HepG2 (cell line): Measurements from ENCODE around the gene PRSS8. TPM values are rescaled to one million over a fixed set of nuclear protein-coding genes. Genes with fewer than 3 reads are reported as not detected.

Source experiments
- ATAC-seq: fragments of 200-7000 bp; cut with Tn5 transposase; 3 replicates; pipeline ENCODE4 v1.9.1; 2020; ENCODE audit warnings: mild to moderate bottlenecking, moderate library complexity
- BruUV-seq: library from RNA; stranded (reverse); fragments of 400-500 nt; replicated peaks from 2 replicates; lab custom pipeline; 2021; lab: Mats Ljungman, UMichigan
- CTCF ChIA-PET: fragments of 300-600 bp; formaldehyde crosslinking; extraction: SDS; loops from one replicate; lab custom pipeline; 2021; ENCODE audit warnings: low total read pairs, inconsistent platforms, low intra/inter-chr PET ratio; lab: Yijun Ruan, JAX
- POLR2A ChIA-PET: fragments of 350-600 bp; sonication (Branson Sonifier 250); formaldehyde crosslinking; loops from one replicate; lab custom pipeline; 2020; ENCODE audit warnings: antibody characterized with exemption, inconsistent platforms; lab: Yijun Ruan, JAX
- DNase-seq: peaks from one replicate; pipeline ENCODE4 v3.0.0-alpha.2; 2015; ENCODE audit warnings: low spot score
- FAIRE-seq: peaks from 3 replicates; lab custom pipeline; 2011; peaks lifted over from hg19 to GRCh38; lab: Jason Lieb, UNC
- H2AFZ ChIP-seq: one replicate; pipeline ENCODE4 v1.6.1; 2011; ENCODE audit warnings: low read length, inconsistent platforms
- H3K27ac ChIP-seq: fragments of 300-600 bp; 3 replicates; pipeline ENCODE4 v1.8.0; 2011; ENCODE audit warnings: mixed run types, mild to moderate bottlenecking, mixed read lengths, low read length, inconsistent platforms; ENCODE audit not compliant: insufficient read depth; ENCODE audit errors: extremely low read length
- H3K27me3 ChIP-seq, 2 experiments: fragments of 200-600 bp in 1 of 2; 2 replicates in 1 of 2; 3 replicates in 1 of 2; pipeline versions ENCODE4 v1.6.0 to v1.8.0; 2011; ENCODE audit warnings: low read length in 2 of 2, mild to moderate bottlenecking in 2 of 2, moderate library complexity in 2 of 2, inconsistent platforms in 1 of 2; ENCODE audit not compliant: insufficient read depth in 2 of 2, control insufficient read depth in 1 of 2
- H3K36me3 ChIP-seq, 2 experiments: fragments of 200-600 bp in 1 of 2; replicated peaks in 1 of 2; 2 replicates in 1 of 2; 3 replicates in 1 of 2; pipeline versions ENCODE4 v1.5.1 to v1.8.0; 2011; ENCODE audit warnings: low read length in 2 of 2, inconsistent platforms in 1 of 2; ENCODE audit not compliant: insufficient read depth in 2 of 2, control insufficient read depth in 1 of 2
- H3K4me1 ChIP-seq: 2 replicates; pipeline ENCODE4 v1.5.1; 2012; ENCODE audit warnings: low read length, inconsistent platforms; ENCODE audit not compliant: insufficient read depth
- H3K4me2 ChIP-seq: 2 replicates; pipeline ENCODE4 v1.6.0; 2011; ENCODE audit warnings: low read depth, low read length, inconsistent platforms
- H3K4me3 ChIP-seq, 3 experiments: fragments of 200-600 bp in 1 of 3; sonication (generic), shearing (Covaris generic) in 1 of 3; replicated peaks in 1 of 3; 2 replicates each; pipeline ENCODE4 v1.5.1; 2011 to 2016; ENCODE audit warnings: low read length in 3 of 3, inconsistent platforms in 2 of 3, low read depth in 2 of 3, mild to moderate bottlenecking in 2 of 3, control low read depth in 1 of 3, mixed read lengths in 1 of 3; ENCODE audit not compliant: insufficient read depth in 1 of 3
- H3K79me2 ChIP-seq: one replicate; pipeline ENCODE4 v1.6.1; 2011; ENCODE audit warnings: low read length, inconsistent platforms; ENCODE audit not compliant: insufficient read depth
- H3K9ac ChIP-seq: 2 replicates; pipeline ENCODE4 v1.6.0; 2011; ENCODE audit warnings: mild to moderate bottlenecking, low read depth, low read length, inconsistent platforms; ENCODE audit not compliant: insufficient read depth
- H3K9me3 ChIP-seq: 2 replicates; pipeline ENCODE4 v1.5.1; 2012; ENCODE audit warnings: mild to moderate bottlenecking, low read length
- H4K20me1 ChIP-seq: 2 replicates; pipeline ENCODE4 v1.6.0; 2011; ENCODE audit warnings: inconsistent platforms, mild to moderate bottlenecking, low read length, moderate library complexity; ENCODE audit not compliant: insufficient read depth
- JARID2 ChIP-seq: sonication (generic); formaldehyde crosslinking; IDR thresholded peaks from 2 replicates; pipeline ENCODE4 v1.8.1; 2023; ENCODE audit warnings: missing genetic modification reagents, inconsistent platforms; ENCODE audit not compliant: insufficient replicate concordance
- NRL ChIP-seq: sonication (generic); formaldehyde crosslinking; IDR thresholded peaks from 2 replicates; pipeline ENCODE4 v1.5.0; 2020; ENCODE audit warnings: missing genetic modification reagents, mild to moderate bottlenecking, moderate library complexity, borderline replicate concordance
- PHF5A ChIP-seq: IDR thresholded peaks from one replicate; pipeline ENCODE4 v1.6.1; 2018; ENCODE audit warnings: low read depth, missing genetic modification reagents; ENCODE audit not compliant: unreplicated experiment
- ZNF33B ChIP-seq: sonication (generic); formaldehyde crosslinking; IDR thresholded peaks from 2 replicates; pipeline ENCODE4 v1.5.1; 2020; ENCODE audit warnings: mild to moderate bottlenecking, missing genetic modification reagents
- ZNF44 ChIP-seq: sonication (generic); formaldehyde crosslinking; IDR thresholded peaks from 2 replicates; pipeline ENCODE4 v1.5.1; 2020; ENCODE audit warnings: mild to moderate bottlenecking, missing genetic modification reagents
- WGBS: methylation state at CpG from one replicate; pipeline ENCODE4 v1.1.6; 2017; ENCODE audit warnings: low lambda C conversion rate; 5-methylcytosine and 5-hydroxymethylcytosine counted together
- in situ Hi-C: cut with HindIII; loops from 2 replicates; pipeline ENCODE4 v1.10.0; 2017; ENCODE audit warnings: low pct_unique_long_range_greater_than_20kb; ENCODE audit not compliant: extremely low pct_ligation_motif_present
- intact Hi-C: fragments of 100-400 bp; cut with micrococcal nuclease; formaldehyde crosslinking; loops from one replicate; pipeline ENCODE4 v1.10.0; 2022; ENCODE audit not compliant: unreplicated experiment
- polyA plus RNA-seq, 8 experiments: library from polyadenylated mRNA; depleted of rRNA in 3 of 8; stranded (reverse) in 7 of 8; unstranded in 1 of 8; fragments of >200 nt; fragmentation: Illumina TruSeq in 4 of 8; extraction: Trizol in 4 of 8; gene quantifications; 2 replicates each; pipeline versions ENCODE4 v1.2.1 to v1.2.3, GENCODE V29; 2011 to 2016; ENCODE audit warnings: low read depth in 4 of 8, missing spikeins in 1 of 8, mixed read lengths in 1 of 8; ENCODE audit not compliant: insufficient read depth in 1 of 8
- total RNA-seq, 5 experiments: library from RNA; depleted of rRNA; stranded (reverse); fragments of >200 nt; fragmentation: Illumina TruSeq; extraction: Trizol; gene quantifications; 2 replicates each; pipeline ENCODE4 v1.2.3, GENCODE V29; 2016; ENCODE audit warnings: low read depth in 1 of 5
- TF ChIP-seq, protein P1 (sequence below): sonication (generic); formaldehyde crosslinking; IDR thresholded peaks from 2 replicates; pipeline ENCODE4 v1.8.0; 2022; ENCODE audit warnings: mild to moderate bottlenecking, missing genetic modification reagents, borderline replicate concordance
- TF ChIP-seq, protein P2 (sequence below): sonication (generic); formaldehyde crosslinking; IDR thresholded peaks from 2 replicates; pipeline ENCODE4 v1.5.0; 2020; ENCODE audit warnings: mild to moderate bottlenecking, missing genetic modification reagents
- TF ChIP-seq, protein P3 (sequence below): sonication (generic); formaldehyde crosslinking; IDR thresholded peaks from 2 replicates; pipeline ENCODE4 v1.8.0; 2022; ENCODE audit warnings: missing genetic modification reagents, mild to moderate bottlenecking, inconsistent platforms, borderline replicate concordance
- TF ChIP-seq, protein P4 (sequence below), 2 experiments: sonication (generic) in 1 of 2; formaldehyde crosslinking in 1 of 2; IDR thresholded peaks; 2 replicates each; pipeline versions ENCODE4 v1.4.0 to v1.6.1; 2018 to 2020; ENCODE audit warnings: missing genetic modification reagents in 2 of 2, borderline replicate concordance in 1 of 2, low read depth in 1 of 2, mild to moderate bottlenecking in 1 of 2, missing biosample characterization in 1 of 2
- TF ChIP-seq, protein P5 (sequence below): sonication (generic); formaldehyde crosslinking; IDR thresholded peaks from 2 replicates; pipeline ENCODE4 v1.4.0; 2020; ENCODE audit warnings: missing genetic modification reagents, borderline replicate concordance

Gene PRSS8
- total and polyA plus RNA-seq, 2 of the 13 experiments (the other 11 are each of a cell fraction or from before 2014, with no cell fraction given): 2.6 to 7.2 TPM

DNA sequence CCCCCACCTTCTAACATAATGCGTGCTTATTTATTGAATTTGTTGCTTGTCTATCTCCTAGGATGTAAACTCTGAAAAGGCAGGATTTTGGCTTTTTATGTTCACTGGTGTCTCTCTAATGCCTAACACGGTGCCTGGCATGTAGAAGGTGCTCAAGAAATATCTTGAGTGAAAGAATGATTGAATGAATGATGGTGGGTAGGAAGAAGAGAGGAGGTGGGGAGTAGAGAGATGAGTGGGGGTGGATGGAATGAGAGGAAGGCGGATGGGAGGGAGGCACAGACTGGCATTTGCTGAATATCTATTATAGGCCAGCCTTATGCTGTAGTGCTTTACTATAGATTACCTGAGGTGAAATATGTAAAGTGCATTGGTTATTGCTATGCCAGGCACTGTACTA lies 12.0 kb upstream of the PRSS8 start:
- BruUV-seq: no TSS peak
- Histone ChIP-seq H2AFZ (no peak overlapping the region), H3K4me2 (no peak overlapping the region), H3K79me2 (no peaks in the 10 kb centered on the region), H3K4me3 (no peak overlapping the region), H3K36me3 (no peaks in the 10 kb centered on the region), H4K20me1 (no peaks in the 10 kb centered on the region), H3K4me1 (peaks cover 48% of the 10 kb centered on the region), H3K9ac (no peak overlapping the region), H3K27ac (no peak overlapping the region), H3K9me3 (no peaks in the 10 kb centered on the region), H3K27me3 (peaks cover 0 to 33% of the 10 kb centered on the region in 2 experiments; a peak in 4 of 5 replicates)
- 46% methylated on average over 3 of the region's 3 CpGs for WGBS
- intact Hi-C loops: loop anchor here (10.0 kb wide), 1 partner anchor 193 kb away; the partner anchor contains the start of gene SETD1A
- in situ Hi-C loops: no loop called here
- no peak for ATAC-seq
- no peak for FAIRE-seq
- no peak for DNase-seq
- ChIA-PET CTCF (no interaction called here), POLR2A (interaction anchor here (0.6 to 1.6 kb wide), 2 partner anchors 9 to 30 kb away, joined by 3 read pairs; partner anchors contain the start of gene KAT8)
- TF ChIP-seq JARID2 (CRISPR knock-in tag) (no peak), NRL (CRISPR knock-in tag) (no peak), PHF5A (no peak), ZNF33B (CRISPR knock-in tag) (no peak), ZNF44 (CRISPR knock-in tag) (no peak)
- TF ChIP-seq, protein P1, sequence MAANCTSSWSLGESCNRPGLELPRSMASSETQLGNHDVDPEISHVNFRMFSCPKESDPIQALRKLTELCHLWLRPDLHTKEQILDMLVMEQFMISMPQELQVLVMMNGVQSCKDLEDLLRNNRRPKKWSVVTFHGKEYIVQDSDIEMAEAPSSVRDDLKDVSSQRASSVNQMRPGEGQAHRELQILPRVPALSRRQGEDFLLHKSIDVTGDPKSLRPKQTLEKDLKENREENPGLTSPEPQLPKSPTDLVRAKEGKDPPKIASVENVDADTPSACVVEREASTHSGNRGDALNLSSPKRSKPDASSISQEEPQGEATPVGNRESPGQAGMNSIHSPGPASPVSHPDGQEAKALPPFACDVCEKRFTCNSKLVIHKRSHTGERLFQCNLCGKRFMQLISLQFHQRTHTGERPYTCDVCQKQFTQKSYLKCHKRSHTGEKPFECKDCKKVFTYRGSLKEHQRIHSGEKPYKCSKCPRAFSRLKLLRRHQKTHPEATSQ (CRISPR knock-in tag): no peak
- TF ChIP-seq, protein P2, sequence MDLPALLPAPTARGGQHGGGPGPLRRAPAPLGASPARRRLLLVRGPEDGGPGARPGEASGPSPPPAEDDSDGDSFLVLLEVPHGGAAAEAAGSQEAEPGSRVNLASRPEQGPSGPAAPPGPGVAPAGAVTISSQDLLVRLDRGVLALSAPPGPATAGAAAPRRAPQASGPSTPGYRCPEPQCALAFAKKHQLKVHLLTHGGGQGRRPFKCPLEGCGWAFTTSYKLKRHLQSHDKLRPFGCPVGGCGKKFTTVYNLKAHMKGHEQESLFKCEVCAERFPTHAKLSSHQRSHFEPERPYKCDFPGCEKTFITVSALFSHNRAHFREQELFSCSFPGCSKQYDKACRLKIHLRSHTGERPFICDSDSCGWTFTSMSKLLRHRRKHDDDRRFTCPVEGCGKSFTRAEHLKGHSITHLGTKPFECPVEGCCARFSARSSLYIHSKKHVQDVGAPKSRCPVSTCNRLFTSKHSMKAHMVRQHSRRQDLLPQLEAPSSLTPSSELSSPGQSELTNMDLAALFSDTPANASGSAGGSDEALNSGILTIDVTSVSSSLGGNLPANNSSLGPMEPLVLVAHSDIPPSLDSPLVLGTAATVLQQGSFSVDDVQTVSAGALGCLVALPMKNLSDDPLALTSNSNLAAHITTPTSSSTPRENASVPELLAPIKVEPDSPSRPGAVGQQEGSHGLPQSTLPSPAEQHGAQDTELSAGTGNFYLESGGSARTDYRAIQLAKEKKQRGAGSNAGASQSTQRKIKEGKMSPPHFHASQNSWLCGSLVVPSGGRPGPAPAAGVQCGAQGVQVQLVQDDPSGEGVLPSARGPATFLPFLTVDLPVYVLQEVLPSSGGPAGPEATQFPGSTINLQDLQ (CRISPR knock-in tag): no peak
- TF ChIP-seq, protein P3, sequence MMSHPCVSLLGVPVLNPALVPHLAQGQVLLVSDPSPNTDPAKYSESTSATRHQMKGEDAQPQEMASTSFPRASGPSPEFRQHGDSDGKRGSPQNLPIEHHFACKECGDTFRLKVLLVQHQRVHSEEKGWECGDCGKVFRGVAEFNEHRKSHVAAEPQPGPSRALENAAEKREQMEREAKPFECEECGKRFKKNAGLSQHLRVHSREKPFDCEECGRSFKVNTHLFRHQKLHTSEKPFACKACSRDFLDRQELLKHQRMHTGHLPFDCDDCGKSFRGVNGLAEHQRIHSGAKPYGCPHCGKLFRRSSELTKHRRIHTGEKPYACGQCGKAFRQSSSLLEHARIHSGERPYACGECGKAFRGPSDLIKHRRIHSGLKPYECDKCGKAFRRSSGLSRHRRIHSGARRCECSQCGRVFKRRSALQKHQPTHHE: no peak
- TF ChIP-seq, protein P4, sequence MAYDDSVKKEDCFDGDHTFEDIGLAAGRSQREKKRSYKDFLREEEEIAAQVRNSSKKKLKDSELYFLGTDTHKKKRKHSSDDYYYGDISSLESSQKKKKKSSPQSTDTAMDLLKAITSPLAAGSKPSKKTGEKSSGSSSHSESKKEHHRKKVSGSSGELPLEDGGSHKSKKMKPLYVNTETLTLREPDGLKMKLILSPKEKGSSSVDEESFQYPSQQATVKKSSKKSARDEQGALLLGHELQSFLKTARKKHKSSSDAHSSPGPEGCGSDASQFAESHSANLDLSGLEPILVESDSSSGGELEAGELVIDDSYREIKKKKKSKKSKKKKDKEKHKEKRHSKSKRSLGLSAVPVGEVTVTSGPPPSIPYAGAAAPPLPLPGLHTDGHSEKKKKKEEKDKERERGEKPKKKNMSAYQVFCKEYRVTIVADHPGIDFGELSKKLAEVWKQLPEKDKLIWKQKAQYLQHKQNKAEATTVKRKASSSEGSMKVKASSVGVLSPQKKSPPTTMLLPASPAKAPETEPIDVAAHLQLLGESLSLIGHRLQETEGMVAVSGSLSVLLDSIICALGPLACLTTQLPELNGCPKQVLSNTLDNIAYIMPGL (CRISPR knock-in tag; IDR thresholded peaks at IDR 0.05; ENCODE audit: borderline replicate concordance in 1 of 2, low read depth in 1 of 2): no peak
- TF ChIP-seq, protein P5, sequence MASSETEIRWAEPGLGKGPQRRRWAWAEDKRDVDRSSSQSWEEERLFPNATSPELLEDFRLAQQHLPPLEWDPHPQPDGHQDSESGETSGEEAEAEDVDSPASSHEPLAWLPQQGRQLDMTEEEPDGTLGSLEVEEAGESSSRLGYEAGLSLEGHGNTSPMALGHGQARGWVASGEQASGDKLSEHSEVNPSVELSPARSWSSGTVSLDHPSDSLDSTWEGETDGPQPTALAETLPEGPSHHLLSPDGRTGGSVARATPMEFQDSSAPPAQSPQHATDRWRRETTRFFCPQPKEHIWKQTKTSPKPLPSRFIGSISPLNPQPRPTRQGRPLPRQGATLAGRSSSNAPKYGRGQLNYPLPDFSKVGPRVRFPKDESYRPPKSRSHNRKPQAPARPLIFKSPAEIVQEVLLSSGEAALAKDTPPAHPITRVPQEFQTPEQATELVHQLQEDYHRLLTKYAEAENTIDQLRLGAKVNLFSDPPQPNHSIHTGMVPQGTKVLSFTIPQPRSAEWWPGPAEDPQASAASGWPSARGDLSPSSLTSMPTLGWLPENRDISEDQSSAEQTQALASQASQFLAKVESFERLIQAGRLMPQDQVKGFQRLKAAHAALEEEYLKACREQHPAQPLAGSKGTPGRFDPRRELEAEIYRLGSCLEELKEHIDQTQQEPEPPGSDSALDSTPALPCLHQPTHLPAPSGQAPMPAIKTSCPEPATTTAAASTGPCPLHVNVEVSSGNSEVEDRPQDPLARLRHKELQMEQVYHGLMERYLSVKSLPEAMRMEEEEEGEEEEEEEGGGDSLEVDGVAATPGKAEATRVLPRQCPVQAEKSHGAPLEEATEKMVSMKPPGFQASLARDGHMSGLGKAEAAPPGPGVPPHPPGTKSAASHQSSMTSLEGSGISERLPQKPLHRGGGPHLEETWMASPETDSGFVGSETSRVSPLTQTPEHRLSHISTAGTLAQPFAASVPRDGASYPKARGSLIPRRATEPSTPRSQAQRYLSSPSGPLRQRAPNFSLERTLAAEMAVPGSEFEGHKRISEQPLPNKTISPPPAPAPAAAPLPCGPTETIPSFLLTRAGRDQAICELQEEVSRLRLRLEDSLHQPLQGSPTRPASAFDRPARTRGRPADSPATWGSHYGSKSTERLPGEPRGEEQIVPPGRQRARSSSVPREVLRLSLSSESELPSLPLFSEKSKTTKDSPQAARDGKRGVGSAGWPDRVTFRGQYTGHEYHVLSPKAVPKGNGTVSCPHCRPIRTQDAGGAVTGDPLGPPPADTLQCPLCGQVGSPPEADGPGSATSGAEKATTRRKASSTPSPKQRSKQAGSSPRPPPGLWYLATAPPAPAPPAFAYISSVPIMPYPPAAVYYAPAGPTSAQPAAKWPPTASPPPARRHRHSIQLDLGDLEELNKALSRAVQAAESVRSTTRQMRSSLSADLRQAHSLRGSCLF (CRISPR knock-in tag): no peak
